Measurements from ENCODE around the gene HCRTR1. TPM values are rescaled to one million over a fixed set of nuclear protein-coding genes. Genes with fewer than 3 reads are reported as not detected.

Gene HCRTR1
- total and polyA plus RNA-seq, 2 donors (not counting 1 experiment from before 2014, with no cell fraction given): 0.22 TPM; not detected in 1

DNA sequence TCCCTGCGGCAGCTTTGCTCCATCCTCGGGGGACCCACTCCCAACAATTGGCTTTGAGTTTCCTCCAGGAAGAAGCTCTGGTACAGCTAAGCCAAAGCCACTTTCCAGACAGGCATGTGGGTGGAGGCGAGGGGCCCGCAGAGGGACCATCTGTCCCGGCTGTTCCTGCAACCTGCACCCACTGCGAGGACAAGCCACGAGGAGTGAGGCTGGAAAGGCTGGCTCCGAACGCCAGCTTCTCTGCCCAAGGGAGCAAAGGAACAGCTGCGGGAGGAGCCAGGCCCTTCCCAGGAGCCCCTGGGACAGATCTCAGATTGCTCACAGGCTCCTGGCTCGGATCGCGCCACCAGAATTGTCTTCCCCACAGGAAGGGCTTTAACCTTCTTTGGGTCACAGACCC is 55.5 kb downstream of the HCRTR1 start:
- H2AFZ ChIP-seq (ENCODE audit: insufficient read depth, low read depth, low read length, poor library complexity, severe bottlenecking): no peak overlapping the region
- TF ChIP-seq, protein P1, sequence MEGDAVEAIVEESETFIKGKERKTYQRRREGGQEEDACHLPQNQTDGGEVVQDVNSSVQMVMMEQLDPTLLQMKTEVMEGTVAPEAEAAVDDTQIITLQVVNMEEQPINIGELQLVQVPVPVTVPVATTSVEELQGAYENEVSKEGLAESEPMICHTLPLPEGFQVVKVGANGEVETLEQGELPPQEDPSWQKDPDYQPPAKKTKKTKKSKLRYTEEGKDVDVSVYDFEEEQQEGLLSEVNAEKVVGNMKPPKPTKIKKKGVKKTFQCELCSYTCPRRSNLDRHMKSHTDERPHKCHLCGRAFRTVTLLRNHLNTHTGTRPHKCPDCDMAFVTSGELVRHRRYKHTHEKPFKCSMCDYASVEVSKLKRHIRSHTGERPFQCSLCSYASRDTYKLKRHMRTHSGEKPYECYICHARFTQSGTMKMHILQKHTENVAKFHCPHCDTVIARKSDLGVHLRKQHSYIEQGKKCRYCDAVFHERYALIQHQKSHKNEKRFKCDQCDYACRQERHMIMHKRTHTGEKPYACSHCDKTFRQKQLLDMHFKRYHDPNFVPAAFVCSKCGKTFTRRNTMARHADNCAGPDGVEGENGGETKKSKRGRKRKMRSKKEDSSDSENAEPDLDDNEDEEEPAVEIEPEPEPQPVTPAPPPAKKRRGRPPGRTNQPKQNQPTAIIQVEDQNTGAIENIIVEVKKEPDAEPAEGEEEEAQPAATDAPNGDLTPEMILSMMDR (IDR thresholded peaks at IDR 0.05): no peak
- no peak for TF ChIP-seq EZH2 (IDR thresholded peaks at IDR 0.05; ENCODE audit: borderline replicate concordance, insufficient read depth, low read depth, low read length, poor library complexity, severe bottlenecking)
- CTCF ChIA-PET: interaction anchor here (2.4 kb wide), 1 partner anchor 8 kb away, joined by 7 read pairs; no protein-coding TSS in a partner anchor
- no peak overlapping the region for H3K4me2 ChIP-seq (replicated peaks; ENCODE audit: low read depth, low read length, poor library complexity, severe bottlenecking)
- H3K27ac Mint-ChIP-seq: no peak overlapping the region
- no peak overlapping the region for H3K4me3 Mint-ChIP-seq
- H3K79me2 ChIP-seq (ENCODE audit: control insufficient read depth, insufficient read depth, low read length): no peaks in the 10 kb centered on the region
- H3K27me3 ChIP-seq (replicated peaks in 1 of 4; ENCODE audit: control extremely low read depth in 1 of 4, control insufficient read depth in 3 of 4, insufficient read depth in 4 of 4, low read length in 3 of 4): peaks cover 0 to 30% (median 9%) of the 10 kb centered on the region in 4 experiments
- no peaks in the 10 kb centered on the region for H3K36me3 ChIP-seq (replicated peaks in 1 of 2; ENCODE audit: control extremely low read depth in 1 of 2, control insufficient read depth in 1 of 2, extremely low read depth in 1 of 2, insufficient read depth in 2 of 2, low read length in 1 of 2)
- H3K4me1 Mint-ChIP-seq: peaks cover 10% of the 10 kb centered on the region
- no peak overlapping the region for H3K9ac ChIP-seq (ENCODE audit: low read length)
- no peaks in the 10 kb centered on the region for H3K9me3 Mint-ChIP-seq (ENCODE audit: insufficient read depth)
- H3K27ac ChIP-seq (ENCODE audit: low read length in 2 of 2): no peak overlapping the region
- no peak for ATAC-seq (ENCODE audit: low read depth)
- POLR2A ChIA-PET: no interaction called here
- peaks cover 10 to 12% of the 10 kb centered on the region in 2 donors for H3K4me1 ChIP-seq (ENCODE audit: control insufficient read depth in 2 of 2, insufficient read depth in 2 of 2, low read length in 2 of 2)
- DNase-seq: no peak
- no peaks in the 10 kb centered on the region for H4K20me1 ChIP-seq (ENCODE audit: control insufficient read depth, insufficient read depth, low read length, poor library complexity, severe bottlenecking)
- WGBS (ENCODE audit: insufficient coverage): 93% methylated on average over 8 of the region's 13 CpGs
- H3K4me3 ChIP-seq (ENCODE audit: control extremely low read depth in 1 of 5, extremely low read depth in 1 of 5, insufficient read depth in 1 of 5, low read depth in 2 of 5, low read length in 4 of 5): no peak overlapping the region
- no peaks in the 10 kb centered on the region for H3K9me3 ChIP-seq (ENCODE audit: control extremely low read depth in 1 of 3, control insufficient read depth in 2 of 3, insufficient read depth in 1 of 3, low read length in 2 of 3)
- intact Hi-C loops (cut with micrococcal nuclease): no loop called here
- H3K27me3 Mint-ChIP-seq: peaks cover 47% of the 10 kb centered on the region

DNA sequence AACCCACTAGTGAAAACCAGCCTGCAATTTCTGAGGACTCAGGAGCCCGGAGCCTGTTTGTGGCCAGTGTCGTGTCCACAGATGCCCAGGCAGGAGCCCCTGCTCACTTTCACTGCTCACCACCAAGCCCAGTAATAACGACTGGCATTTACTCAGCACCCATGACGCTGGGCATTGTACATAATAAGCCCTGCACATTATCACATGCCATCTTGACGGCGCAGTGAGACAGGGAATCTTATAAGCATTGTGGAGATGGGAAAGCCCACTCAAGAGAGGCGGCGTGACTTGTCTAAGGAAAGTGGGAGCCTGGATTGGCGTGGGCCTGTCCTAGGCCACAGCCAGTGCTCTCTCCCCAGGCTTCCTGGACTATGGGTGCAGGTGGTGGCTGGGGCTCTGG is 55.9 kb downstream of the HCRTR1 start:
- Histone ChIP-seq H3K27me3 (replicated peaks in 1 of 4; ENCODE audit: control extremely low read depth in 1 of 4, control insufficient read depth in 3 of 4, insufficient read depth in 4 of 4, low read length in 3 of 4) (peaks cover 0 to 30% (median 9%) of the 10 kb centered on the region in 4 experiments), H3K4me1 (ENCODE audit: control insufficient read depth in 2 of 2, insufficient read depth in 2 of 2, low read length in 2 of 2) (peaks cover 10 to 12% of the 10 kb centered on the region in 2 donors), H3K36me3 (replicated peaks in 1 of 2; ENCODE audit: control extremely low read depth in 1 of 2, control insufficient read depth in 1 of 2, extremely low read depth in 1 of 2, insufficient read depth in 2 of 2, low read length in 1 of 2) (no peaks in the 10 kb centered on the region), H2AFZ (ENCODE audit: insufficient read depth, low read depth, low read length, poor library complexity, severe bottlenecking) (no peak overlapping the region), H3K9ac (ENCODE audit: low read length) (no peak overlapping the region), H3K4me3 (ENCODE audit: control extremely low read depth in 1 of 5, extremely low read depth in 1 of 5, insufficient read depth in 1 of 5, low read depth in 2 of 5, low read length in 4 of 5) (no peak overlapping the region), H3K27ac (ENCODE audit: low read length in 2 of 2) (no peak overlapping the region), H3K9me3 (ENCODE audit: control extremely low read depth in 1 of 3, control insufficient read depth in 2 of 3, insufficient read depth in 1 of 3, low read length in 2 of 3) (no peaks in the 10 kb centered on the region), H4K20me1 (ENCODE audit: control insufficient read depth, insufficient read depth, low read length, poor library complexity, severe bottlenecking) (no peaks in the 10 kb centered on the region), H3K79me2 (ENCODE audit: control insufficient read depth, insufficient read depth, low read length) (no peaks in the 10 kb centered on the region), H3K4me2 (replicated peaks; ENCODE audit: low read depth, low read length, poor library complexity, severe bottlenecking) (no peak overlapping the region)
- no peak for TF ChIP-seq EZH2 (IDR thresholded peaks at IDR 0.05; ENCODE audit: borderline replicate concordance, insufficient read depth, low read depth, low read length, poor library complexity, severe bottlenecking)
- TF ChIP-seq, protein P1 (IDR thresholded peaks at IDR 0.05): no peak
- ATAC-seq (ENCODE audit: low read depth) (no peak), DNase-seq (no peak)
- 91% methylated on average over 7 of the region's 9 CpGs for WGBS (ENCODE audit: insufficient coverage)
- POLR2A ChIA-PET: no interaction called here
- peaks cover 47% of the 10 kb centered on the region for H3K27me3 Mint-ChIP-seq
- CTCF ChIA-PET: interaction anchor here (2.4 kb wide), 1 partner anchor 9 kb away, joined by 7 read pairs; no protein-coding TSS in a partner anchor
- peaks cover 10% of the 10 kb centered on the region for H3K4me1 Mint-ChIP-seq
- no peak overlapping the region for H3K27ac Mint-ChIP-seq
- no peak overlapping the region for H3K4me3 Mint-ChIP-seq
- intact Hi-C loops (cut with micrococcal nuclease): no loop called here
- H3K9me3 Mint-ChIP-seq (ENCODE audit: insufficient read depth): no peaks in the 10 kb centered on the region

Measured in B cell (primary cell).